ENCODE measurements around the gene HNRNPDL.

Gene HNRNPDL

DNA sequence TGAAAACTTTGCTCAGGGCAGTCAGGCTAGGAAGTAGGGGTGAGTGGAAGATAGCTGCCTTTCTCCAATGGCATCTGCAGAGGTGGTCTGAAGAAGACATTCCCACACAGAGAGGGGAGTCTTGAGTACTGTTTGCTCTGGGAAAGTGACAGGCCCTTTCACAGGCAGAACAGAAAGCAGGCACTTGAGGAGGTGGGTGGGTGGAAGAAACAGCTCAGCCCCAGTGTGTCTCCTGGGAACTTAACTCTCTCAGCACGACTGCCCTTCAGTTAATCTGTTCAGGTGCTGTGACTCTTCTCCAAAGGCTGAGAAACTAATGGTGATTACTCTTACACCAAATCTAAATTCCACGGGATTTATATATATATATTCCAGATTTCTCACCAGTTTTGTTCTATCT, 28.5 kb upstream of the HNRNPDL start:
- Histone ChIP-seq H3K9ac (ENCODE audit: low read length) (no peak overlapping the region), H3K4me1 (ENCODE audit: control insufficient read depth, insufficient read depth, low read length) (no peaks in the 10 kb centered on the region), H3K27me3 (ENCODE audit: control insufficient read depth, insufficient read depth, low read length) (no peaks in the 10 kb centered on the region), H3K27ac (ENCODE audit: low read depth, low read length) (no peak overlapping the region), H3K9me3 (ENCODE audit: control insufficient read depth, insufficient read depth, low read depth, low read length) (no peaks in the 10 kb centered on the region), H3K4me3 (ENCODE audit: low read depth, low read length) (no peak overlapping the region), H3K36me3 (ENCODE audit: control insufficient read depth, insufficient read depth, low read length) (peaks cover 75% of the 10 kb centered on the region)

- Histone ChIP-seq H3K27me3 (ENCODE audit: control insufficient read depth, insufficient read depth, low read length) (no peaks in the 10 kb centered on the region), H3K9me3 (ENCODE audit: control insufficient read depth, insufficient read depth, low read depth, low read length) (no peaks in the 10 kb centered on the region), H3K4me1 (ENCODE audit: control insufficient read depth, insufficient read depth, low read length) (peaks cover 6% of the 10 kb centered on the region), H3K9ac (ENCODE audit: low read length) (no peak overlapping the region), H3K27ac (ENCODE audit: low read depth, low read length) (no peak overlapping the region), H3K4me3 (ENCODE audit: low read depth, low read length) (no peak overlapping the region), H3K36me3 (ENCODE audit: control insufficient read depth, insufficient read depth, low read length) (peaks cover 78% of the 10 kb centered on the region)
These were observed 27.0 kb upstream of the HNRNPDL start for GRCh38 chr4:82457266-82457665.

- H3K36me3 ChIP-seq (ENCODE audit: control insufficient read depth, insufficient read depth, low read length) = peaks cover 85% of the 10 kb centered on the region
- no peak overlapping the region for H3K9ac ChIP-seq (ENCODE audit: low read length)
- no peaks in the 10 kb centered on the region for H3K9me3 ChIP-seq (ENCODE audit: control insufficient read depth, insufficient read depth, low read depth, low read length)
- H3K4me3 ChIP-seq (ENCODE audit: low read depth, low read length) = no peak overlapping the region
- peaks cover 6% of the 10 kb centered on the region for H3K4me1 ChIP-seq (ENCODE audit: control insufficient read depth, insufficient read depth, low read length)
- H3K27ac ChIP-seq (ENCODE audit: low read depth, low read length) = no peak overlapping the region
- H3K27me3 ChIP-seq (ENCODE audit: control insufficient read depth, insufficient read depth, low read length) = no peaks in the 10 kb centered on the region
These were observed 21.8 kb upstream of the HNRNPDL start for GRCh38 chr4:82452026-82452425.

- no peak overlapping the region for H3K9ac ChIP-seq (ENCODE audit: low read length)
- no peaks in the 10 kb centered on the region for H3K9me3 ChIP-seq (ENCODE audit: control insufficient read depth, insufficient read depth, low read depth, low read length)
- H3K4me3 ChIP-seq (ENCODE audit: low read depth, low read length) = no peak overlapping the region
- H3K36me3 ChIP-seq (ENCODE audit: control insufficient read depth, insufficient read depth, low read length) = peaks cover 77% of the 10 kb centered on the region
- H3K27me3 ChIP-seq (ENCODE audit: control insufficient read depth, insufficient read depth, low read length) = no peaks in the 10 kb centered on the region
- peaks cover 6% of the 10 kb centered on the region for H3K4me1 ChIP-seq (ENCODE audit: control insufficient read depth, insufficient read depth, low read length)
- no peak overlapping the region for H3K27ac ChIP-seq (ENCODE audit: low read depth, low read length)
These were observed 20.9 kb upstream of the HNRNPDL start for GRCh38 chr4:82450966-82451755.

DNA sequence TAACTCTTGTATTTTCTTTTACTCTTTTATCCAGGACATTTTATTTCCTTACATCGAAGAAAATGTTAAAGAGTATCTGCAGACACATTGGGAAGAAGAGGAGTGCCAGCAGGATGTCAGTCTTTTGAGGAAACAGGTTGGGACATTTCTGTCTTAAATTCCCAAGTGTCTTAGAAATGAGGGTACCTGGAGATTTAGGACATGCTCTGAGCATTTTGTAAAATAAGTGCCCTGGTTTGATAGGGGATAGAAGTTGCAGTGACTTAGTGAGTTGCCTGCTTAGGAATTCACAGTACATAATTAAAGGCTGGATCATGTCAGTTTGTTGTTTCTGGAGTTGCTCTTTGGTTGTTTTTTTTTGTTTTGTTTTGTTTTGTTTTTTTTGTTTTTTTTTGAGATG, 17.6 kb upstream of the HNRNPDL start:
- Histone ChIP-seq H3K4me3 (ENCODE audit: low read depth, low read length) (no peak overlapping the region), H3K27me3 (ENCODE audit: control insufficient read depth, insufficient read depth, low read length) (no peaks in the 10 kb centered on the region), H3K9ac (ENCODE audit: low read length) (no peak overlapping the region), H3K9me3 (ENCODE audit: control insufficient read depth, insufficient read depth, low read depth, low read length) (no peaks in the 10 kb centered on the region), H3K4me1 (ENCODE audit: control insufficient read depth, insufficient read depth, low read length) (no peaks in the 10 kb centered on the region), H3K27ac (ENCODE audit: low read depth, low read length) (no peak overlapping the region), H3K36me3 (ENCODE audit: control insufficient read depth, insufficient read depth, low read length) (peaks cover 53% of the 10 kb centered on the region)

DNA sequence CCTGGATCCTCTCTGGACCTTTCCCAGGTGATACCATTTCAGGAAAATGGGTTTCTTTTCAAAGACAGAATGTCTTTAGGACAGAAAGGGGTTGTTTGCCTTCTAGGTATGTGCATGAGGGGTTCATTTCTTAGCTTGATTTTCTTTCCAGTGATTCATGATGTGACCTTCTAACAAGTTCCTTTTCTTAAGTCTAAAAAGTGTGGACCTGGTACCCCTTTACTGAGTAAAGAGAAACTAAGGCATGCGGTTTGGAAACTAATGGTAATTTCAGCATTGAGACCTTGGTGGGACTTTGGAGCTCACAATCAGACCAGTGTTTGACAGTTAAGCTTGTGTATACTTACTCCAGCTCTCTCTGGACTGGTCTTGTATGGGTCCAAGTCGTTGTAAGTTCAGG, 8.8 kb upstream of the HNRNPDL start:
- Histone ChIP-seq H3K27me3 (ENCODE audit: control insufficient read depth, insufficient read depth, low read length) (no peaks in the 10 kb centered on the region), H3K36me3 (ENCODE audit: control insufficient read depth, insufficient read depth, low read length) (peaks cover 37% of the 10 kb centered on the region), H3K9me3 (ENCODE audit: control insufficient read depth, insufficient read depth, low read depth, low read length) (no peaks in the 10 kb centered on the region), H3K4me3 (ENCODE audit: low read depth, low read length) (no peak overlapping the region), H3K27ac (ENCODE audit: low read depth, low read length) (no peak overlapping the region), H3K4me1 (ENCODE audit: control insufficient read depth, insufficient read depth, low read length) (peaks cover 12% of the 10 kb centered on the region), H3K9ac (ENCODE audit: low read length) (no peak overlapping the region)

GRCh38 chr4:82437285-82438005, 7.2 kb upstream of the HNRNPDL start:
- H3K4me3 ChIP-seq (ENCODE audit: low read depth, low read length) = no peak overlapping the region
- peaks cover 12% of the 10 kb centered on the region for H3K4me1 ChIP-seq (ENCODE audit: control insufficient read depth, insufficient read depth, low read length)
- H3K9me3 ChIP-seq (ENCODE audit: control insufficient read depth, insufficient read depth, low read depth, low read length) = no peaks in the 10 kb centered on the region
- H3K36me3 ChIP-seq (ENCODE audit: control insufficient read depth, insufficient read depth, low read length) = peaks cover 40% of the 10 kb centered on the region
- H3K27ac ChIP-seq (ENCODE audit: low read depth, low read length) = no peak overlapping the region
- no peaks in the 10 kb centered on the region for H3K27me3 ChIP-seq (ENCODE audit: control insufficient read depth, insufficient read depth, low read length)
- H3K9ac ChIP-seq (ENCODE audit: low read length) = no peak overlapping the region

- no peak overlapping the region for H3K27ac ChIP-seq (ENCODE audit: low read depth, low read length)
- H3K9ac ChIP-seq (ENCODE audit: low read length) = no peak overlapping the region
- no peak overlapping the region for H3K4me3 ChIP-seq (ENCODE audit: low read depth, low read length)
- H3K9me3 ChIP-seq (ENCODE audit: control insufficient read depth, insufficient read depth, low read depth, low read length) = no peaks in the 10 kb centered on the region
- H3K36me3 ChIP-seq (ENCODE audit: control insufficient read depth, insufficient read depth, low read length) = peaks cover 34% of the 10 kb centered on the region
- H3K4me1 ChIP-seq (ENCODE audit: control insufficient read depth, insufficient read depth, low read length) = peaks cover 14% of the 10 kb centered on the region
- H3K27me3 ChIP-seq (ENCODE audit: control insufficient read depth, insufficient read depth, low read length) = no peaks in the 10 kb centered on the region
These were observed 6.5 kb upstream of the HNRNPDL start for GRCh38 chr4:82436780-82437179.

DNA sequence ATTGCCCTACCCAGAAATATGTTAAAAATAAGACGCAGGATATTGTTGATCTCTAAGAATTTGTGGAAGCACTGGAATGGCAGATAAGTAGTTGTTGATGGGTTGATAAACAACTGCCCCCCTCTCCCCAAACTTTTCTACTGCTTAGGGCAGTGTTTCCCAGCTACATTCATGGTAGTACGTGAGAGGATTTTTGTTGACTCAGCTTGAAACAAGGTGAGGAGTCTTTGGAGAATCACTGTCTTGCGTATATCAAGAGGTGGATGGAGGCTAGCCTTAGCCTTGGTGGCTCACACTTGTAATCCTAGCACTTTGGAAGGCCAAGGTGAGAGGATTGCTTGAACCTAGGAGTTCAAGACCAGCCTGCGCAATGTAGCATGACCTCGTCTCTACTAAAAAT, 5.9 kb upstream of the HNRNPDL start:
- no peaks in the 10 kb centered on the region for H3K27me3 ChIP-seq (ENCODE audit: control insufficient read depth, insufficient read depth, low read length)
- no peaks in the 10 kb centered on the region for H3K9me3 ChIP-seq (ENCODE audit: control insufficient read depth, insufficient read depth, low read depth, low read length)
- no peak overlapping the region for H3K4me3 ChIP-seq (ENCODE audit: low read depth, low read length)
- H3K4me1 ChIP-seq (ENCODE audit: control insufficient read depth, insufficient read depth, low read length) = peaks cover 15% of the 10 kb centered on the region
- no peak overlapping the region for H3K27ac ChIP-seq (ENCODE audit: low read depth, low read length)
- H3K9ac ChIP-seq (ENCODE audit: low read length) = no peak overlapping the region
- H3K36me3 ChIP-seq (ENCODE audit: control insufficient read depth, insufficient read depth, low read length) = peaks cover 32% of the 10 kb centered on the region

DNA sequence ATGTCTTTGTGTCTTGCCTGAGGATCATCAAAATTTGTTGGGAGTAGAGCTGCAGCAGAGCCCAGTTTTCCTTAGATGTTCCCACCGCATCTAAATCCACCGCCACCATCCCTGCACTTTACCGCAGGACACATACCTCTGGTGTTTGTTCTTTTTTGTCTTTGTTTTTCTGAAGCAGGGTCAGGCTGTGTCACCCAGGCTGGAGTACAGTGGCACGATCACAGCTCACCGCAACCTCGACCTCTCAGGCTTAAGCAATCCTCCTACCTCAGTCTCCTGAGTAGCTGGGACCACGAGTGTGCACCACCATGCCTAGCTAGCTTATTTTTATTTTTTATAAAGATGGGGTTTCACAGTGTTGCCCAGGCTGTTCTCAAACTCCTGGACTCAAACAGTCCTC, 4.7 kb upstream of the HNRNPDL start:
- no peaks in the 10 kb centered on the region for H3K27me3 ChIP-seq (ENCODE audit: control insufficient read depth, insufficient read depth, low read length)
- H3K9ac ChIP-seq (ENCODE audit: low read length) = no peak overlapping the region
- H3K4me3 ChIP-seq (ENCODE audit: low read depth, low read length) = no peak overlapping the region
- peaks cover 15% of the 10 kb centered on the region for H3K4me1 ChIP-seq (ENCODE audit: control insufficient read depth, insufficient read depth, low read length)
- peaks cover 28% of the 10 kb centered on the region for H3K36me3 ChIP-seq (ENCODE audit: control insufficient read depth, insufficient read depth, low read length)
- no peak overlapping the region for H3K27ac ChIP-seq (ENCODE audit: low read depth, low read length)
- H3K9me3 ChIP-seq (ENCODE audit: control insufficient read depth, insufficient read depth, low read depth, low read length) = no peaks in the 10 kb centered on the region

- H3K4me1 ChIP-seq (ENCODE audit: control insufficient read depth, insufficient read depth, low read length) = peaks cover 15% of the 10 kb centered on the region
- H3K27me3 ChIP-seq (ENCODE audit: control insufficient read depth, insufficient read depth, low read length) = no peaks in the 10 kb centered on the region
- H3K4me3 ChIP-seq (ENCODE audit: low read depth, low read length) = no peak overlapping the region
- no peak overlapping the region for H3K27ac ChIP-seq (ENCODE audit: low read depth, low read length)
- no peak overlapping the region for H3K9ac ChIP-seq (ENCODE audit: low read length)
- no peaks in the 10 kb centered on the region for H3K9me3 ChIP-seq (ENCODE audit: control insufficient read depth, insufficient read depth, low read depth, low read length)
- peaks cover 25% of the 10 kb centered on the region for H3K36me3 ChIP-seq (ENCODE audit: control insufficient read depth, insufficient read depth, low read length)
These were observed 3.5 kb upstream of the HNRNPDL start for GRCh38 chr4:82433791-82434190.

Measured in HUES6 (cell line).